Neural progenitor cell (in vitro differentiated cells): ENCODE data around the gene TYRP1.

Experiments
- EZH2 ChIP-seq: fragments of 200-600 bp; sonication (generic); IDR thresholded peaks from 2 replicates; pipeline ENCODE4 v1.6.1; 2017; ENCODE audit warnings: antibody characterized with exemption, mild to moderate bottlenecking, moderate library complexity
- EZH2phosphoT487 ChIP-seq: fragments of 200-600 bp; sonication (generic); IDR thresholded peaks from 2 replicates; pipeline ENCODE4 v1.6.1; 2017; ENCODE audit warnings: antibody characterized with exemption
- TF ChIP-seq, protein P1 (sequence below): fragments of 200-600 bp; sonication (generic); IDR thresholded peaks from 2 replicates; pipeline ENCODE4 v1.5.1; 2017; ENCODE audit warnings: antibody characterized with exemption, mild to moderate bottlenecking

DNA sequence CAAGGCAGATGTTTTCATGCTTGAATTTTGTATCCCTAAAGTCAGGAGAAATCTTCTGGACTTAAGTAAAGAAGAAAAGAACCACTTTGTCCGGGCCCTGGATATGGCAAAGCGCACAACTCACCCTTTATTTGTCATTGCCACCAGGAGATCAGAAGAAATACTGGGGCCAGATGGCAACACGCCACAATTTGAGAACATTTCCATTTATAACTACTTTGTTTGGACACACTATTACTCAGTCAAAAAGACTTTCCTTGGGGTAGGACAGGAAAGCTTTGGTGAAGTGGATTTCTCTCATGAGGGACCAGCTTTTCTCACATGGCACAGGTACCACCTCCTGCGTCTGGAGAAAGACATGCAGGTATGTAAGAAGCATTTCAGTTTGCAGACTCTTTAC lies 2.3 kb downstream of the TYRP1 start:
- TF ChIP-seq, protein P1, sequence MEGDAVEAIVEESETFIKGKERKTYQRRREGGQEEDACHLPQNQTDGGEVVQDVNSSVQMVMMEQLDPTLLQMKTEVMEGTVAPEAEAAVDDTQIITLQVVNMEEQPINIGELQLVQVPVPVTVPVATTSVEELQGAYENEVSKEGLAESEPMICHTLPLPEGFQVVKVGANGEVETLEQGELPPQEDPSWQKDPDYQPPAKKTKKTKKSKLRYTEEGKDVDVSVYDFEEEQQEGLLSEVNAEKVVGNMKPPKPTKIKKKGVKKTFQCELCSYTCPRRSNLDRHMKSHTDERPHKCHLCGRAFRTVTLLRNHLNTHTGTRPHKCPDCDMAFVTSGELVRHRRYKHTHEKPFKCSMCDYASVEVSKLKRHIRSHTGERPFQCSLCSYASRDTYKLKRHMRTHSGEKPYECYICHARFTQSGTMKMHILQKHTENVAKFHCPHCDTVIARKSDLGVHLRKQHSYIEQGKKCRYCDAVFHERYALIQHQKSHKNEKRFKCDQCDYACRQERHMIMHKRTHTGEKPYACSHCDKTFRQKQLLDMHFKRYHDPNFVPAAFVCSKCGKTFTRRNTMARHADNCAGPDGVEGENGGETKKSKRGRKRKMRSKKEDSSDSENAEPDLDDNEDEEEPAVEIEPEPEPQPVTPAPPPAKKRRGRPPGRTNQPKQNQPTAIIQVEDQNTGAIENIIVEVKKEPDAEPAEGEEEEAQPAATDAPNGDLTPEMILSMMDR = no peak
- TF ChIP-seq EZH2 (no peak), EZH2phosphoT487 (no peak)
